ENCODE measurements around the gene SPTBN1. TPM values are rescaled to one million over a fixed set of nuclear protein-coding genes. Genes with fewer than 3 reads are reported as not detected.

Gene SPTBN1
- total RNA-seq, 2 donors from 2014 or later: 179 to 194 TPM

DNA sequence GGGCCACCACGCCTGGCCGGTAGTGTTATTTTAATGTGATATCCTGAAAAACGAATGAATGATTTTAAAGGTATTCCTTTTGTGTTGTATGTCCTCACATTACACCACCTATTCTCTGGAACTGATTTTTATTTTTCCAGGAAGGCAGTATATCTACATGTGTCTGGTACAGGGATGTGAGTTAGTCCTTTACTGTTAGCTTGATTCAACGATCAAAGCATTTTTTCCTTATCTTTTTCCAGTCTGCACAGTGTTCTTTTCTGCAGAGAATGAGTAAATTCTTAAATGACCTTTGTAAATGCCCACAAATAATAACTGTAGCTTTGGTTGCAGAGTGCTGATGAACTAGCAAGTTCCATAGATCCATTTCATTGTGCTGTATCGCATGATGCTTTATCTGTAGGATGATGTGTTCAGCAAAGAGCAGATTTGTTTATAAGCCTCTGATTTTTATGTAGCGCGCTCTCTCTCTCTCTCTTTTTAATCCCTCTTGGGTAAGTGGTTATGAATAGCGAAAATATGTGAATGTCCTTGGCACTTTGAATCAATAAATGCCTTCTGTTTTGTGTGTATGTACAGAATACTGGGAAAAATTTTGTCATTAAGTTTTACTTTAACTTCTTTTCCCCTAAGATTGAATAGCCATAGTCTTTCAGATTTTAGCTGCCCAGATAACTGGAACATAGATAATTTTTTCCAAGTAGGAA is 184.9 kb downstream of the SPTBN1 start:
- Histone ChIP-seq H3K9ac (ENCODE audit: extremely low read depth, low read length, poor library complexity, severe bottlenecking) (no peak overlapping the region), H3K27me3 (ENCODE audit: control insufficient read depth, insufficient read depth, low read length, poor library complexity, severe bottlenecking) (no peaks in the 10 kb centered on the region), H3K27ac (ENCODE audit: low read depth, low read length) (no peak overlapping the region), H3K36me3 (ENCODE audit: control insufficient read depth, insufficient read depth, low read length) (peaks cover 85% of the 10 kb centered on the region), H3K4me3 (ENCODE audit: low read length) (no peak overlapping the region), H3K4me1 (ENCODE audit: control insufficient read depth, insufficient read depth, low read length) (no peaks in the 10 kb centered on the region), H3K9me3 (ENCODE audit: control insufficient read depth, low read length) (no peaks in the 10 kb centered on the region)
- no peak for TF ChIP-seq CTCF (conservative IDR thresholded peaks at IDR 0.05)
- WGBS, 2 experiments (ENCODE audit: insufficient coverage in 1 of 2, insufficient read length in 1 of 2): 90 to 95% methylated on average over 4 to 8 of the region's 8 CpGs
- peaks cover 78% of the 10 kb centered on the region for H3K36me3 Mint-ChIP-seq (ENCODE audit: low read depth)
- H3K27ac Mint-ChIP-seq: peak overlapping the region; percentile 35
- peaks cover 3% of the 10 kb centered on the region for H3K4me1 Mint-ChIP-seq
- H3K27me3 Mint-ChIP-seq (ENCODE audit: insufficient read depth): no peaks in the 10 kb centered on the region
- no peaks in the 10 kb centered on the region for H3K9me3 Mint-ChIP-seq
- no peak overlapping the region for H3K4me3 Mint-ChIP-seq
- DNase-seq: no peak

DNA sequence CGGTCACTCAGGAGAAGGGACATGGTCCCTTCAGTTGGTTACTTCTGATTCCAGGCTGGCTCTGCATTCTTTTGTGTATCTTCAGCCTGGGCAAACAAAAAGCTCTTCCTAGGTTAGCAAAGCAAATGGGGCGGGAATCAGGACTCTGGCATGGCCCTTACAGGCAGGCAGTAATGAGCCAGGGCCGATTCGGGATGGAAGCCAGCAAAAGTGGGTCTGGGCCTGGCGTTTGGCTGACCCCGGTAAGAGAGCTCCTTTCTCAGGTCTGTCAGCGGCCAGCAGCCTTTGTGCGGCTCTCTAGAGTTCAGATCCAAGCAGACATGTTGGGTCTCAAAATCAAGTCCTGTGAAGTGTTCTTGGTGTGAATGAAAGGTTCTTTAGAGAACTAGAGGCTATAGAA is 185.9 kb downstream of the SPTBN1 start:
- Histone ChIP-seq H3K9ac (ENCODE audit: extremely low read depth, low read length, poor library complexity, severe bottlenecking) (no peak overlapping the region), H3K4me3 (ENCODE audit: low read length) (no peak overlapping the region), H3K27ac (ENCODE audit: low read depth, low read length) (no peak overlapping the region), H3K27me3 (ENCODE audit: control insufficient read depth, insufficient read depth, low read length, poor library complexity, severe bottlenecking) (no peaks in the 10 kb centered on the region), H3K4me1 (ENCODE audit: control insufficient read depth, insufficient read depth, low read length) (no peaks in the 10 kb centered on the region), H3K36me3 (ENCODE audit: control insufficient read depth, insufficient read depth, low read length) (peaks cover 86% of the 10 kb centered on the region), H3K9me3 (ENCODE audit: control insufficient read depth, low read length) (no peaks in the 10 kb centered on the region)
- H3K36me3 Mint-ChIP-seq (ENCODE audit: low read depth): peaks cover 85% of the 10 kb centered on the region
- H3K27ac Mint-ChIP-seq: peak overlapping the region; percentile 86
- H3K27me3 Mint-ChIP-seq (ENCODE audit: insufficient read depth): no peaks in the 10 kb centered on the region
- DNase-seq: no peak
- no peaks in the 10 kb centered on the region for H3K9me3 Mint-ChIP-seq
- H3K4me3 Mint-ChIP-seq: no peak overlapping the region
- TF ChIP-seq CTCF (conservative IDR thresholded peaks at IDR 0.05): no peak
- whole genome bisulfite sequencing, 2 experiments (ENCODE audit: insufficient coverage in 1 of 2, insufficient read length in 1 of 2): 96 to 100% methylated on average over 6 to 8 of the region's 8 CpGs
- peaks cover 3% of the 10 kb centered on the region for H3K4me1 Mint-ChIP-seq

DNA sequence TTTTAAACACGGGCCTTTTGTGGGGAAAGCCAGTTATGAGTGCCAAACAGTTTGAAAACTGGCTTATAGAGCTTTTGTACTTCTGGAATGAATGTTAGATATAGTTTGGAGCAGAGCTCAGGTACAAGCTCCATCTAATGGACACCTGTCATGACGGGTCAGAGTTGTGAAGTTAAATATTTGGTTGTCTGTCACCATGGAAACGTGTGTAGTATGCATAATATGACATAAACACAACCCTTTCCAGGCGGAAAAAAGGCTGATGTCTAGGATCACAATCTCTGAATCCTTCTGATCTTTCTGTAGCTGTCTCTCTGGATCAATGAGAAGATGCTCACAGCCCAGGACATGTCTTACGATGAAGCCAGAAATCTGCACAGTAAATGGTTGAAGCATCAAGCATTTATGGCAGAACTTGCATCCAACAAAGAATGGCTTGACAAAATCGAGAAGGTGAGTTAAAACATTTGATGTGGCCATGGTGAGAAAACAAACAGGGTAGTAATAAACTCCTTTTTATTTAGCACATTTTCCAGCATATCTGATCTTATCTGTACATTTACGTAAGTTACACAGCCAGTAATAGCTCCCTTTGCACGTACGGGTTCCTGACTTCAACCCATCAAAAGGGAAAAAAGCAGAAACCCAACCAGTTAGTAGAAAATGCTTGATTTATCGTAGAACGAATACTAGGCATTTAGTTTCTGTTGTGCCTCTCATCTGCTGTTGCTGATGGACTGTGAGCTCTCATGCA is 186.7 kb downstream of the SPTBN1 start:
- no peak for TF ChIP-seq CTCF (conservative IDR thresholded peaks at IDR 0.05)
- no peaks in the 10 kb centered on the region for H3K9me3 Mint-ChIP-seq
- peaks cover 87% of the 10 kb centered on the region for H3K36me3 Mint-ChIP-seq (ENCODE audit: low read depth)
- peak; percentile 2 for DNase-seq
- Histone ChIP-seq H3K9me3 (ENCODE audit: control insufficient read depth, low read length) (no peaks in the 10 kb centered on the region), H3K4me1 (ENCODE audit: control insufficient read depth, insufficient read depth, low read length) (no peaks in the 10 kb centered on the region), H3K9ac (ENCODE audit: extremely low read depth, low read length, poor library complexity, severe bottlenecking) (no peak overlapping the region), H3K27ac (ENCODE audit: low read depth, low read length) (no peak overlapping the region), H3K27me3 (ENCODE audit: control insufficient read depth, insufficient read depth, low read length, poor library complexity, severe bottlenecking) (no peaks in the 10 kb centered on the region), H3K4me3 (ENCODE audit: low read length) (no peak overlapping the region), H3K36me3 (ENCODE audit: control insufficient read depth, insufficient read depth, low read length) (peaks cover 86% of the 10 kb centered on the region)
- peaks cover 3% of the 10 kb centered on the region for H3K4me1 Mint-ChIP-seq
- 92 to 95% methylated on average over 9 to 11 of the region's 11 CpGs for WGBS, 2 experiments (ENCODE audit: insufficient coverage in 1 of 2, insufficient read length in 1 of 2)
- H3K27ac Mint-ChIP-seq: no peak overlapping the region
- H3K4me3 Mint-ChIP-seq: no peak overlapping the region
- H3K27me3 Mint-ChIP-seq (ENCODE audit: insufficient read depth): no peaks in the 10 kb centered on the region

Data from endodermal cell (in vitro differentiated cells).